ENCODE results near the gene TRPM8. TPM values are rescaled to one million over a fixed set of nuclear protein-coding genes. Genes with fewer than 3 reads are reported as not detected.
A peak's percentile ranks its signal among the peaks of the same experiment; 100 is the strongest.
"Not testable (repeated sequence)": the region's sequence is repeated elsewhere in the genome, so short reads cannot be mapped to it uniquely, and the experiment has no call there.

TRPM8 gene
- total RNA-seq: not detected

GRCh38 chr2:233917116-233917515 lies at the start of gene TRPM8:
Gene TRPM8, plus strand, starts transcription at chr2:233917373. Its CDS starts 9,165 bp downstream, at chr2:233926538.
- ATAC-seq: no peak

GRCh38 chr2:233867993-233868532 lies 49.1 kb upstream of the TRPM8 start, which contains the start of gene MSL3B:
Gene MSL3B, minus strand, starts transcription at chr2:233868386.
- ATAC-seq: peak; percentile 35

- no peak for ATAC-seq
Observed at GRCh38 chr2:233871432-233871831, 45.7 kb upstream of the TRPM8 start.

DNA sequence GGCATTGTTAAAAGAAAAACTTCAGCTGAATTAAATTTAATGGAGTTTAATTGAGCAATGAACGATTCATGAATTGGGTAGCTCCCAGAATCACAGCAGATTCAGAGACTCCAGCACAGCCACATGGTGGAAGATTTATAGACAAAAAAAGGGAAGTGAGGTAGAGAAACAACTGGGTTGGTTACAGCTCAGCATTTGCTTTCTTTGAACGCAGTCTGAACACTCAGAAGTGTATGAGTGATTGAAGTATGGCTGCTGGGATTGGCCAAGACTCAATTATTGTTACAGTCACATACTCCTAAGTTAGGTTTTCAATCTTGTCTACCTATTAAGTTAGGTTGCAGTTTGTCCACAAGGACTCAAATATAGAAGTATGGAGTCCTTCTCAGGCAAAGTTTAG lies 45.0 kb upstream of the TRPM8 start:
- not testable (repeated sequence) for ATAC-seq

GRCh38 chr2:233882353-233882752 lies 34.8 kb upstream of the TRPM8 start:
- ATAC-seq: no peak

GRCh38 chr2:233892793-233893192 lies 24.4 kb upstream of the TRPM8 start:
- ATAC-seq: no peak

- ATAC-seq: not testable (repeated sequence)
Observed at GRCh38 chr2:233896253-233896652, 20.9 kb upstream of the TRPM8 start.

GRCh38 chr2:233901367-233901766 lies 15.8 kb upstream of the TRPM8 start:
- ATAC-seq: no peak

GRCh38 chr2:233901884-233902283 lies 15.3 kb upstream of the TRPM8 start:
- ATAC-seq: no peak

DNA sequence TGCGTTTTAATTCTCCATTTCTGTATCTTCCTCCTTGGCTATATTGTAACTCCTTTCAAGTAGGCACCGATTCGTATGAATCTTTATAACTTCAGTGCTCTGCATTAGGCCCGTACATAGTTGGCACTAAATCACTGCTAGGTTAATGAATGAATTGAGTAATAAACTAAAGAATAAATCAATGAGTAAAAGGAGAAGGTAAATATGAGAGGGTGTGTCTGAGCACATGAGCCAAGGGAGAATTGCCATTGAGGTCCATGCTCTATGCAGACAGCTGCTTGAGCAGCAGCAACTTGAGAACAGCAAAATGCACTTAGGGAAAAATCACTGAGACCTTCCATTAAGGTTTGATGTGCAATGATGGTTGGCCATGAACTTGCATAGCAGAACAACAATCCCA lies 11.2 kb upstream of the TRPM8 start:
- no peak for ATAC-seq

- ATAC-seq: no peak
Observed at GRCh38 chr2:233907627-233908026, 9.5 kb upstream of the TRPM8 start.

- ATAC-seq: no peak
Observed at GRCh38 chr2:233912691-233913423, 4.3 kb upstream of the TRPM8 start.

DNA sequence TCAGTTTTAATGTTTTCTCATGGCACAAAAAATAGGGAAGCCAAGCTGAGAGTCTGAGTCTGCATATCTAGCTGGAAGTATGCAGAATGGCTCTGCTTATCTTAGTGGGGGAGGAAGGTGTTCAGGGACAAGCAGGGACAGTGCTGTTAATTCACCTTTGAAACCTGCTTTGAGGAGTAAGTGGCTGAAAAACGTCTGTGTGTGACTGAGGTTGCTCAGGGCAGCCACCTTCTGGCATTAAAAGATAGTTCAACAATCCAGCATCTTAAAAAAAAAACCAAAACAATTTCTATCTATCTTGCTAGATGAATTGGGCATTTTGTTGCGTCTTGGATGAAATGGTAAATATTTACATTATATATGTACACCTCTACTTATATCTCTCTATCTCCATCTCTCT lies 2.0 kb upstream of the TRPM8 start:
- ATAC-seq: no peak

DNA sequence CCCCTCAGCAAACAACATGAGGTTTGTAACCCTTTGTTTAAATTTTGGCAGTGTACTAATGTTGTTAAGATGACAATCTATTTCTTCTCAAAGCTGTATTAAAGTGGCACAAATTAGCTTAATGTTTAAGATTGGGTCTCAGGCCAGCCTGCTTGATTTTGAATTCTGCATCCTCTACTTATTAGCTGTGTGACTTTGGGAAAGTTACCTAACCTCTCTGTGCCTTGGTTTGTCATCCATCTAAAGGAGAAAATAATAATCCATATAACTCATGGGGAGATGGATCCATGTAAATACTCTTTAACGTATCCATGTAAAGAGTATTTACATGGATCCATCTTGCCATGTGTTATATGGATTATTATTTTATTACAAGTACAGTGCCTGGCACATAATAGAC lies 2.1 kb downstream of the TRPM8 start:
- no peak for ATAC-seq

DNA sequence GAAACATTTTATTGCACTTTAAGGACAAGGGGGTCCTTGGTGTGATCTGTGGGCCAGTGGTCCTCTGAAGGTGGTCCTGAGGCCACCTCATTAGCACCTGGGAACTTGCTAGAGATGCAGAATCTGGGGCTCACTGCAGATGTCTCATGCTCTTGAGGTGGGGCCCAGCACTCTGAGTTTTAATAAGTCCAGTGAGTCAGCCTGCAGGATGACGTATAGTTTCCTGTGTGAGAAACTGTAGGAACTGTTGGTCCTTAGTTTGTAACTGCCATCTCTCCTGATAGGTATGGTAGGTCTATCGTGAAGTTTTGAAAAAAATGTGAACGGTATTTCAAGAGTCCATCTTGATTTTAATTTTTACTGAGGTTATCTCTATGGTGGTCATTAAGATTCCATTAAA lies 2.8 kb downstream of the TRPM8 start:
- ATAC-seq: peak; percentile 41

DNA sequence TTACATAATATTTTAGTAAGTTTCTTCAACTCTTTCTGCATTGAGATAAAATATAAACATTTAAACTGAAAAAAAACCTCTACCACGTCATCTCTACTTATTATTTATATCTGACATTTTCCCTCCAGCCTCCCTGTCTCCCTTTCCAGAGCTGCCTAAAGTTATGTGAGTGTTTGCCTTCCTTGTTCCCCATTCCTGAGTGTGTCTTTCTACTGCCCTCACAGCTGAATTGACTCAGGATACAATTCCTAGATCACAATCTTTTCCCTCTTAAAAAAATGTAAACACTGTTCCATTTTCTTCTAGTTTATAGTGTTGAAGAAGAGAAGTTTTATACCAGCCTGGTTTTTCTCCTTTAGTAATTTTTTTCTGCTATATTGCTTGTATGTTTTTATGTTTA lies 5.3 kb downstream of the TRPM8 start:
- no peak for ATAC-seq

GRCh38 chr2:233925402-233925801 lies 8.2 kb downstream of the TRPM8 start:
- ATAC-seq: no peak

DNA sequence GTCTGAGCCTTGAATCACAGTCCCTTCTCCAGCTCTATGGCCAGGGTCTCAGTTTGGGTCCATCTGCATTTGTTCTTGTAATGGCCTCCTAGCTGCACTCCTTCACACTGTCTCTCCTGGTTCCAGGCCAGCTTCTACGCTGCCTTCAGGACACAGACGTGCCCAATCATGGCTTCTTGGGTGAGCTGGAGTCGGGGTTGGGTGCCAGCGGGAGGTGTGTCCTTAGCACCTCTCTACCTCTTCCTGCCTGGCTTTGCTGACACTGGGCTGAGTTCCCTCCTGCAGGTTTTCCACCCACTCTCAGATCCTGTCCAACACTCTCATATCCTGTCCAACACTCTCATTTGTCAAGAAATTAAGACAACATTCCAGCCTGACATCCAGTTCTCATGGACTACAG lies 9.6 kb downstream of the TRPM8 start:
- ATAC-seq: peak; percentile 95

DNA sequence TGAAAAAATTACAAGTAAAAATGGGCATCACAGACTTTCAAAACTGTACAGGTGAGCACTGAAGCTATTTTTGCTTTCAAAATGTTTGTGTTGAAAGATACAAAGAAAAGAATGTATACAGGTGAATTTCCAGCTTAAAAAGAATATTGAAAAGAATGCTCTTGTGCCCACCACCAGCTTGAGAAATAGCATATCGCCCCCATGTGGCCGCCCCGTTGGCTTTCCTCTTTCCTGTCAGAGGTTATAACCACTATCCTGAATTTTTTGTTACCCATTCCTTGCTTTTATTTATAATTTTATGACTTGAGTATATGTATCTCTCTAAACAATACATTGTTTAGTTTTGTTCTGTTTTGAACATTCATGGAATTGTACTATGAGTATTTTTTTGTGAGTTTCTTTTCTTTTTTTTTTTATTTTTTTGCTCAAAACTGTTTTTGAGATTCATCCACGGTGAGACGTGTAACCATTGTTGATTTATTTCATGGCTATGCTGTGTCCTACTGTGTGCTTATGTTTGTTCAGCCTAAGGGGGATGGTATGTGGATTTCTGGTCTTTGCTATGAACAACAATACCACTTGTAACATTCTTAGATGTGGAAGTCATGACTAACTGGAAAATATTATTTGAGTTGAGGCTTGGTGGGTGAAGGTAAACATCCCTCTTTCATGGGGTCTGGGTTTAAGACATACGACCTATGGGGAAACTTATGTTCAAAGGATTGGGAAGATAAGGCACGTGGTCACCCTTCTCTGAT lies 11.6 kb downstream of the TRPM8 start:
- ATAC-seq: no peak

DNA sequence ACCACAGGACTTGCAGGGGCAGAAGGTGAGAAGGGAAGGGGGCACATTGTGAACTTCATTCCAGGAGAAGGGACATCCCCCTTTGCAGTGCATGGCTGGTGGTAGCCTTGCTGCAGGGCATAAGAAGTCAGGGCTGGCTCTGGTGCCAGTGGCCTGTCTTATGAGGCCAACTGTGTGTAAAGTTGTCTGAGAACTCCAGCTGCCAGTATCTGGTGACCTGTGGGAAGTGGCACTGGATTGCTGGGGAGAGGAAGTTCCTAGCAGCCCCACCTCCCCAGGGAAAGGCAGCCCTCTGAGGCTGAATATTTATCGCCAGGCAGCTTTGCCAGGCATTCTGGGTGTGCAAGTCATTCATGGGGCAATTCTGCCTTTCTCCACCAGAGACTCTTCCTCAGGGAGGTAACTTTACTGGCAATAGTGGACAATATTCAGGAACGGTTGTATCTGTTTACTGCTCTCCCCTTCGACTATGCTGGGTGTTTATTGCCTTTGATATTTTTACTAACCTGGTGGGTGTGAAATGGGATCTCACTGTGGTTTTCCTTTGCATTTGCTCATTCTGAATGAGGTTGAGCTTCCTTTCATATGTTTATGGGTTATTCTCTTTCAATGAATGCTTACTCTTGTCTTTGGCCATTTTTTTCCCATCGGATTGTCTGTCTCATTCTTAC lies 12.3 kb downstream of the TRPM8 start:
- ATAC-seq: no peak

- ATAC-seq: no peak
Observed at GRCh38 chr2:233934524-233934923, 17.4 kb downstream of the TRPM8 start.

- no peak for ATAC-seq
Observed at GRCh38 chr2:233935426-233935825, 18.3 kb downstream of the TRPM8 start.

DNA sequence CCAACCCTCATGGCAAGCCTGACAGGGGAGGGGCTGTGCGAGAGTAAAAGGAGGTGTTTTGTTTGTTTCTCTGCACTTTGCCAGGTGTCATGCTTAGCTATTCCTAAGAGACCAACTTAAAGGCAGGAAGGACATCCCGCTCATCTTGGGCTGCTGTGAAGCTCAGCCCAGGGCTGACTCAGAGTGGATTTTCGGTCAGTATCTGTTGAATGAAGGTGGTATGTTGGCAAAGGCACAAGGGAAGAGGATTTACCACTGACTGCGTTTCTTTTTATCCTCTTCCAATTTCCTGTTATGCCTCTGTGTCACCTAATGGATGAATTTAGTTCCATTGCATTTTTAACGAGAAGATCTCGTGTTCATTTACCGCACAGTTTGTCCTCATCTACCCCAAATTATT lies 18.9 kb downstream of the TRPM8 start:
- ATAC-seq: peak; percentile 50

Measured in esophagus mucosa (tissue), 1 donor.